H1 (cell line): ENCODE results near the gene RFX5. TPM values are rescaled to one million over a fixed set of nuclear protein-coding genes. Genes with fewer than 3 reads are reported as not detected.

Experiments
- CTCF ChIA-PET: fragments of 300-600 bp; sonication (Branson Sonifier 250); formaldehyde crosslinking; loops from one replicate; lab custom pipeline; 2021; ENCODE audit not compliant: partially characterized antibody; lab: Charles Lee
- POLR2A ChIA-PET: fragments of 300-600 bp; sonication (Branson Sonifier 250); formaldehyde crosslinking; loops from one replicate; lab custom pipeline; 2021; ENCODE audit warnings: inconsistent platforms; ENCODE audit not compliant: partially characterized antibody; lab: Charles Lee
- DNase-seq, 2 experiments: peaks; one replicate each; pipeline versions ENCODE4 v3.0.0 to v3.0.0-alpha.2; 2010 to 2022; ENCODE audit warnings: low spot score in 2 of 2, low read depth in 1 of 2, mixed read lengths in 1 of 2
- FAIRE-seq: peaks from 2 replicates; lab custom pipeline; 2011; peaks lifted over from hg19 to GRCh38; lab: Jason Lieb, UNC
- H2AFZ ChIP-seq: 2 replicates; pipeline ENCODE4 v1.8.1; 2012; ENCODE audit warnings: low read length, inconsistent platforms
- H2AK5ac ChIP-seq: 2 replicates; pipeline ENCODE4 v1.6.1; 2013; ENCODE audit warnings: low read depth, low read length
- H2BK120ac ChIP-seq: replicated peaks from 2 replicates; pipeline ENCODE3; 2013; ENCODE audit warnings: low read depth, low read length, inconsistent platforms
- H2BK12ac ChIP-seq: 2 replicates; pipeline ENCODE4 v1.6.1; 2013; ENCODE audit warnings: low read depth, low read length
- H2BK15ac ChIP-seq: 2 replicates; pipeline ENCODE4 v1.6.1; 2013; ENCODE audit warnings: low read length
- H2BK20ac ChIP-seq: 2 replicates; pipeline ENCODE4 v1.6.1; 2013; ENCODE audit warnings: low read length
- H2BK5ac ChIP-seq: 2 replicates; pipeline ENCODE4 v1.6.1; 2013; ENCODE audit warnings: low read depth, low read length
- H3K14ac ChIP-seq: 2 replicates; pipeline ENCODE4 v1.6.1; 2013; ENCODE audit warnings: inconsistent platforms; ENCODE audit not compliant: insufficient read length
- H3K18ac ChIP-seq: 2 replicates; pipeline ENCODE4 v1.6.1; 2013; ENCODE audit warnings: low read length; ENCODE audit errors: extremely low read depth
- H3K23ac ChIP-seq: 2 replicates; pipeline ENCODE4 v1.6.1; 2013; ENCODE audit warnings: inconsistent platforms; ENCODE audit not compliant: insufficient read length
- H3K23me2 ChIP-seq: 2 replicates; pipeline ENCODE4 v1.6.1; 2013; ENCODE audit warnings: low read depth, low read length
- H3K27ac ChIP-seq: 2 replicates; pipeline ENCODE4 v1.6.1; 2011; ENCODE audit warnings: low read depth, low read length, inconsistent platforms
- H3K27me3 ChIP-seq, 4 experiments: replicated peaks in 1 of 4; 1 replicate in 1 of 4; 2 replicates in 3 of 4; pipeline versions ENCODE4 v1.6.1 to v1.8.1; 2011 to 2013; ENCODE audit warnings: low read length in 3 of 4, mild to moderate bottlenecking in 3 of 4, inconsistent platforms in 2 of 4, mixed read lengths in 2 of 4, moderate library complexity in 1 of 4; ENCODE audit not compliant: control insufficient read depth in 3 of 4, insufficient read depth in 3 of 4; ENCODE audit errors: extremely low read depth in 1 of 4
- H3K36me3 ChIP-seq, 4 experiments: 2 replicates each; pipeline versions ENCODE4 v1.6.1 to v1.8.1; 2011 to 2013; ENCODE audit warnings: mild to moderate bottlenecking in 4 of 4, low read length in 3 of 4, moderate library complexity in 2 of 4, control low read depth in 1 of 4, inconsistent platforms in 1 of 4; ENCODE audit not compliant: insufficient read depth in 4 of 4, control insufficient read depth in 2 of 4
- H3K4ac ChIP-seq: replicated peaks from 2 replicates; pipeline ENCODE3; 2013; ENCODE audit warnings: low read length, low read depth, mixed read lengths, inconsistent platforms; ENCODE audit not compliant: insufficient read length
- H3K4me1 ChIP-seq, 4 experiments: replicated peaks in 1 of 4; 1 replicate in 1 of 4; 2 replicates in 3 of 4; pipeline versions ENCODE4 v1.6.1 to v1.8.1; 2011 to 2013; ENCODE audit warnings: low read length in 3 of 4, inconsistent platforms in 2 of 4, mixed read lengths in 1 of 4; ENCODE audit not compliant: insufficient read depth in 4 of 4, control insufficient read depth in 3 of 4
- H3K4me2 ChIP-seq, 2 experiments: 2 replicates each; pipeline versions ENCODE4 v1.6.1 to v1.8.1; 2011 to 2013; ENCODE audit warnings: low read depth in 2 of 2, low read length in 2 of 2, control low read depth in 1 of 2, inconsistent platforms in 1 of 2, mild to moderate bottlenecking in 1 of 2; ENCODE audit not compliant: insufficient read depth in 1 of 2
- H3K4me3 ChIP-seq, 4 experiments: fragments of 200-600, 300-600 bp in 1 of 4; sonication (generic), shearing (Covaris generic), sonication (Bioruptor Twin) in 1 of 4; 2 replicates each; pipeline versions ENCODE4 v1.5.1 to v1.8.1; 2011 to 2016; ENCODE audit warnings: low read length in 4 of 4, low read depth in 3 of 4, control low read depth in 2 of 4, inconsistent platforms in 2 of 4, mild to moderate bottlenecking in 2 of 4, mixed read lengths in 1 of 4, moderate library complexity in 1 of 4; ENCODE audit not compliant: insufficient read depth in 2 of 4; ENCODE audit errors: extremely low read depth in 1 of 4
- H3K56ac ChIP-seq: replicated peaks from 2 replicates; pipeline ENCODE3; 2013; ENCODE audit warnings: low read depth, mild to moderate bottlenecking, mixed read lengths, low read length, inconsistent platforms; ENCODE audit not compliant: insufficient read length
- H3K79me1 ChIP-seq: 2 replicates; pipeline ENCODE4 v1.6.1; 2013; ENCODE audit warnings: low read depth, low read length, control low read depth
- H3K79me2 ChIP-seq, 2 experiments: 2 replicates each; pipeline versions ENCODE4 v1.6.1 to v1.8.1; 2012 to 2013; ENCODE audit warnings: low read length in 2 of 2, mild to moderate bottlenecking in 2 of 2, inconsistent platforms in 1 of 2; ENCODE audit not compliant: insufficient read depth in 2 of 2, control insufficient read depth in 1 of 2
- H3K9ac ChIP-seq, 4 experiments: replicated peaks in 1 of 4; 1 replicate in 1 of 4; 2 replicates in 3 of 4; pipeline versions ENCODE4 v1.6.1 to v1.8.1; 2011 to 2013; ENCODE audit warnings: low read depth in 3 of 4, low read length in 3 of 4, control low read depth in 2 of 4, mild to moderate bottlenecking in 2 of 4, moderate library complexity in 2 of 4, inconsistent platforms in 1 of 4; ENCODE audit errors: extremely low read depth in 1 of 4
- H3K9me3 ChIP-seq, 2 experiments: 2 replicates each; pipeline versions ENCODE4 v1.6.1 to v1.8.1; 2012 to 2013; ENCODE audit warnings: mild to moderate bottlenecking in 2 of 2, moderate library complexity in 2 of 2, control low read depth in 1 of 2, inconsistent platforms in 1 of 2, low read depth in 1 of 2, low read length in 1 of 2, mixed read lengths in 1 of 2; ENCODE audit not compliant: insufficient read depth in 2 of 2
- H4K20me1 ChIP-seq, 2 experiments: replicated peaks in 1 of 2; 2 replicates each; pipeline versions ENCODE3 to v1.8.1; 2011 to 2013; ENCODE audit warnings: inconsistent platforms in 2 of 2, low read length in 2 of 2, mild to moderate bottlenecking in 1 of 2; ENCODE audit not compliant: insufficient read depth in 2 of 2, control insufficient read depth in 1 of 2
- H4K5ac ChIP-seq: 2 replicates; pipeline ENCODE4 v1.6.1; 2013; ENCODE audit warnings: low read length, low read depth, mixed read lengths, inconsistent platforms; ENCODE audit not compliant: insufficient read length
- H4K8ac ChIP-seq: 2 replicates; pipeline ENCODE4 v1.8.0; 2013; ENCODE audit warnings: mild to moderate bottlenecking, moderate library complexity, low read length, inconsistent platforms; ENCODE audit not compliant: insufficient read depth; ENCODE audit errors: extremely low read depth
- H4K91ac ChIP-seq: replicated peaks from 2 replicates; pipeline ENCODE3; 2013; ENCODE audit warnings: low read length, mixed read lengths, inconsistent platforms; ENCODE audit not compliant: insufficient read length
- EGR1 ChIP-seq: IDR thresholded peaks from 2 replicates; pipeline ENCODE4 v1.6.1; 2011; ENCODE audit warnings: low read depth, low read length, borderline replicate concordance
- EP300 ChIP-seq, 2 experiments: IDR thresholded peaks; 1 replicate in 1 of 2; 2 replicates in 1 of 2; pipeline ENCODE4 v1.6.1; 2011 to 2012; ENCODE audit warnings: low read depth in 2 of 2, low read length in 2 of 2, mild to moderate bottlenecking in 2 of 2, borderline replicate concordance in 1 of 2, inconsistent platforms in 1 of 2, moderate library complexity in 1 of 2
- SIRT6 ChIP-seq: IDR thresholded peaks from one replicate; pipeline ENCODE4 v1.7.1; 2012; ENCODE audit warnings: low read length, inconsistent platforms
- SP1 ChIP-seq: IDR thresholded peaks from 2 replicates; pipeline ENCODE4 v1.6.1; 2011; ENCODE audit warnings: low read depth, low read length
- SP2 ChIP-seq: IDR thresholded peaks from 2 replicates; pipeline ENCODE4 v1.6.1; 2012; ENCODE audit warnings: mild to moderate bottlenecking, low read length, inconsistent platforms
- polyA plus RNA-seq, 7 experiments: library from polyadenylated mRNA; depleted of rRNA in 3 of 7; stranded (reverse) in 5 of 7; unstranded in 2 of 7; fragments of >200 nt in 5 of 7; fragments of 200-250 nt in 2 of 7; gene quantifications; 1 replicate in 5 of 7; 2 replicates in 1 of 7; 4 replicates in 1 of 7; pipeline versions ENCODE4 v1.2.1 to v1.2.3, GENCODE V29; 2011 to 2013; ENCODE audit warnings: missing spikeins in 2 of 7, mixed read lengths in 2 of 7
- total RNA-seq: library from RNA; stranded (reverse); fragmentation: NEBNext Ultra II Directional; extraction: Animal tissue kit (Norgen Biotek cat#: 25700); gene quantifications from 2 replicates; pipeline ENCODE4 v1.2.1, GENCODE V29; 2021

Gene RFX5
- total and polyA plus RNA-seq, 2 of the 8 experiments (the other 6 are each of a cell fraction or from before 2014, with no cell fraction given): 27.8 to 59.7 TPM

- Histone ChIP-seq H4K5ac (no peak overlapping the region), H3K4ac (no peak overlapping the region), H3K27me3 (no peaks in the 10 kb centered on the region), H2BK120ac (no peak overlapping the region), H4K91ac (no peak overlapping the region), H2BK12ac (no peak overlapping the region), H4K20me1 (no peaks in the 10 kb centered on the region), H3K18ac (no peak overlapping the region), H3K79me1 (no peaks in the 10 kb centered on the region), H2BK5ac (no peak overlapping the region), H3K23me2 (no peaks in the 10 kb centered on the region), H4K8ac (no peak overlapping the region), H2BK20ac (no peak overlapping the region), H3K14ac (no peak overlapping the region), H2AK5ac (no peak overlapping the region), H3K9ac (no peak overlapping the region), H3K4me3 (no peak overlapping the region), H3K79me2 (no peaks in the 10 kb centered on the region), H3K4me1 (no peaks in the 10 kb centered on the region), H2BK15ac (no peak overlapping the region), H2AFZ (no peak overlapping the region), H3K4me2 (no peak overlapping the region), H3K23ac (no peak overlapping the region), H3K9me3 (no peaks in the 10 kb centered on the region), H3K56ac (no peak overlapping the region), H3K36me3 (no peaks in the 10 kb centered on the region), H3K27ac (no peak overlapping the region)
- POLR2A ChIA-PET: interaction anchor here (1.3 kb wide), 1 partner anchor 112 kb away, joined by 4 read pairs; no protein-coding TSS in a partner anchor
- TF ChIP-seq SP1: no peak
- TF ChIP-seq EGR1: no peak
- TF ChIP-seq SIRT6: no peak
- TF ChIP-seq SP2: no peak
- no peak for TF ChIP-seq EP300 (IDR thresholded peaks at IDR 0.05; ENCODE audit: borderline replicate concordance in 1 of 2, low read depth in 2 of 2, low read length in 2 of 2)
- FAIRE-seq (no peak), DNase-seq (no peak)
- CTCF ChIA-PET: interaction anchor here (1.9 to 3.1 kb wide), 2 partner anchors 13 to 93 kb away, joined by 5 to 13 read pairs; no protein-coding TSS in a partner anchor
These were observed 46.5 kb upstream of the RFX5 start for GRCh38 chr1:151393583-151393982.
